ENCODE results near the gene CLCN2. TPM values are rescaled to one million over a fixed set of nuclear protein-coding genes. Genes with fewer than 3 reads are reported as not detected.

The CLCN2 gene
- total RNA-seq, 6 experiments from 2014 or later, result 1.8 to 2.9 (median 2.5) TPM

GRCh38 chr3:184352149-184352785, 9.1 kb downstream of the CLCN2 start:
- intact Hi-C loops (cut with DNase I), result no loop called here
- Histone ChIP-seq H3K27me3 (no peaks in the 10 kb centered on the region), H3K27ac (peak overlapping the region in 1 of 3 donors; percentile 55), H3K4me1 (peaks cover 0 to 17% (median 7%) of the 10 kb centered on the region in 4 donors), H3K36me3 (no peaks in the 10 kb centered on the region), H3K4me3 (no peak overlapping the region), H3K9me3 (no peaks in the 10 kb centered on the region)
- DNase-seq (peak; percentile 80 to 85 (median 84)), ATAC-seq (peak; percentile 84 to 95 (median 91))
- TF ChIP-seq CTCF (IDR thresholded peaks at IDR 0.05) (no peak), POLR2A (IDR thresholded peaks at IDR 0.05) (no peak)
- 29% methylated on average over 8 of the region's 15 CpGs for WGBS (ENCODE audit: insufficient coverage, low coverage, low lambda C conversion rate, missing lambda C conversion rate)

- WGBS (ENCODE audit: insufficient coverage, low coverage, low lambda C conversion rate, missing lambda C conversion rate), result 44% methylated on average over 8 of the region's 9 CpGs
- H3K27ac ChIP-seq, result peak overlapping the region in 1 of 3 donors; percentile 55
- H3K36me3 ChIP-seq, result no peaks in the 10 kb centered on the region
- no peak for TF ChIP-seq POLR2A (IDR thresholded peaks at IDR 0.05)
- no peak for TF ChIP-seq CTCF (IDR thresholded peaks at IDR 0.05)
- no peaks in the 10 kb centered on the region for H3K27me3 ChIP-seq
- H3K9me3 ChIP-seq, result no peaks in the 10 kb centered on the region
- DNase-seq (peak in 1 of 3 donors; percentile 48), ATAC-seq (peak in 1 of 4 donors; percentile 4)
- intact Hi-C loops (cut with DNase I), result no loop called here
- no peak overlapping the region for H3K4me3 ChIP-seq
- H3K4me1 ChIP-seq, result peaks cover 0 to 17% (median 7%) of the 10 kb centered on the region in 4 donors
These were observed 9.8 kb downstream of the CLCN2 start for GRCh38 chr3:184351511-184352148.

- ATAC-seq, result no peak
- H3K27ac ChIP-seq, result no peak overlapping the region
- intact Hi-C loops (cut with DNase I), result no loop called here
- TF ChIP-seq POLR2A (IDR thresholded peaks at IDR 0.05) (no peak), CTCF (IDR thresholded peaks at IDR 0.05) (no peak)
- H3K36me3 ChIP-seq, result no peaks in the 10 kb centered on the region
- peaks cover 0 to 17% (median 7%) of the 10 kb centered on the region in 4 donors for H3K4me1 ChIP-seq
- no peaks in the 10 kb centered on the region for H3K9me3 ChIP-seq
- no peaks in the 10 kb centered on the region for H3K27me3 ChIP-seq
- 96% methylated on average over 5 of the region's 6 CpGs for WGBS (ENCODE audit: insufficient coverage, low coverage, low lambda C conversion rate, missing lambda C conversion rate)
- no peak for DNase-seq
- no peak overlapping the region for H3K4me3 ChIP-seq
These were observed 10.8 kb downstream of the CLCN2 start for GRCh38 chr3:184350618-184351017.

GRCh38 chr3:184349563-184350470, 11.6 kb downstream of the CLCN2 start:
- Histone ChIP-seq H3K27me3 (no peaks in the 10 kb centered on the region), H3K36me3 (no peaks in the 10 kb centered on the region), H3K9me3 (no peaks in the 10 kb centered on the region), H3K4me1 (peaks cover 0 to 17% (median 7%) of the 10 kb centered on the region in 4 donors), H3K4me3 (no peak overlapping the region), H3K27ac (no peak overlapping the region)
- WGBS (ENCODE audit: insufficient coverage, low coverage, low lambda C conversion rate, missing lambda C conversion rate), result 80% methylated on average over 8 of the region's 10 CpGs
- DNase-seq (no peak), ATAC-seq (no peak)
- intact Hi-C loops (cut with DNase I), result no loop called here
- no peak for TF ChIP-seq CTCF (IDR thresholded peaks at IDR 0.05)
- TF ChIP-seq POLR2A (IDR thresholded peaks at IDR 0.05), result no peak
